SK-N-SH treated with all-trans-retinoic acid at 6 μM for 48 hours (cell line): ENCODE results near the gene CBX5.

Experiments
- ARNTL ChIP-seq: fragments of 450-650 bp; formaldehyde crosslinking; IDR thresholded peaks from 2 replicates; pipeline ENCODE4 v1.5.0; 2020; ENCODE audit warnings: low read depth, mild to moderate bottlenecking, moderate library complexity, borderline replicate concordance
- BACH2 ChIP-seq: fragments of 250-450 bp; sonication (Bioruptor Pico); IDR thresholded peaks from 2 replicates; pipeline ENCODE4 v1.9.0; 2021; ENCODE audit warnings: mild to moderate bottlenecking, borderline replicate concordance
- CREB5 ChIP-seq: fragments of 250-450 bp; sonication (Bioruptor Pico); IDR thresholded peaks from 2 replicates; pipeline ENCODE4 v1.5.1; 2020; ENCODE audit warnings: low read depth, mild to moderate bottlenecking, moderate library complexity
- CSRNP3 ChIP-seq: fragments of 250-450 bp; sonication (Bioruptor Pico); IDR thresholded peaks from 2 replicates; pipeline ENCODE4 v1.5.1; 2021; ENCODE audit warnings: mild to moderate bottlenecking, moderate library complexity
- GLIS3 ChIP-seq: fragments of 250-450 bp; sonication (Bioruptor Pico); IDR thresholded peaks from 2 replicates; pipeline ENCODE4 v1.5.0; 2020; ENCODE audit warnings: mild to moderate bottlenecking, moderate library complexity
- ISL1 ChIP-seq: fragments of 250-450 bp; sonication (Bioruptor Pico); IDR thresholded peaks from 2 replicates; pipeline ENCODE4 v2.1.2; 2022; ENCODE audit warnings: mild to moderate bottlenecking, moderate library complexity
- PATZ1 ChIP-seq: fragments of 250-450 bp; sonication (Bioruptor Pico); IDR thresholded peaks from 2 replicates; pipeline ENCODE4 v1.8.0; 2020; ENCODE audit warnings: mild to moderate bottlenecking, moderate library complexity, borderline replicate concordance
- RARB ChIP-seq: fragments of 250-450 bp; sonication (Bioruptor Pico); IDR thresholded peaks from 2 replicates; pipeline ENCODE4 v1.8.0; 2021; ENCODE audit warnings: mild to moderate bottlenecking, moderate library complexity
- SNAI2 ChIP-seq: fragments of 250-450 bp; sonication (Bioruptor Pico); IDR thresholded peaks from 2 replicates; pipeline ENCODE4 v1.5.0; 2020; ENCODE audit warnings: mild to moderate bottlenecking, moderate library complexity
- ZC3H10 ChIP-seq: fragments of 250-450 bp; sonication (Bioruptor Pico); IDR thresholded peaks from 2 replicates; pipeline ENCODE4 v1.5.1; 2021; ENCODE audit warnings: mild to moderate bottlenecking, moderate library complexity
- ZFP3 ChIP-seq: fragments of 250-450 bp; sonication (Bioruptor Pico); IDR thresholded peaks from 2 replicates; pipeline ENCODE4 v1.5.0; 2020; ENCODE audit warnings: mild to moderate bottlenecking, moderate library complexity
- ZFP30 ChIP-seq: fragments of 450-650 bp; formaldehyde crosslinking; IDR thresholded peaks from 2 replicates; pipeline ENCODE4 v1.5.0; 2022; ENCODE audit warnings: mild to moderate bottlenecking, moderate library complexity
- ZNF8 ChIP-seq: fragments of 450-650 bp; formaldehyde crosslinking; IDR thresholded peaks from 2 replicates; pipeline ENCODE4 v1.5.0; 2020; ENCODE audit warnings: mild to moderate bottlenecking, moderate library complexity

- no peak for TF ChIP-seq CREB5 (CRISPR knock-in tag)
- no peak for TF ChIP-seq CSRNP3 (CRISPR knock-in tag)
- TF ChIP-seq ZFP3 (CRISPR knock-in tag), result no peak
- TF ChIP-seq RARB (CRISPR knock-in tag), result no peak
- TF ChIP-seq PATZ1 (CRISPR knock-in tag), result no peak
- no peak for TF ChIP-seq ARNTL (CRISPR knock-in tag)
- TF ChIP-seq ZNF8 (CRISPR knock-in tag), result no peak
- TF ChIP-seq ISL1 (CRISPR knock-in tag), result no peak
- TF ChIP-seq SNAI2 (CRISPR knock-in tag), result no peak
- TF ChIP-seq ZC3H10 (CRISPR knock-in tag), result no peak
- no peak for TF ChIP-seq GLIS3 (CRISPR knock-in tag)
- TF ChIP-seq BACH2 (CRISPR knock-in tag), result no peak
- TF ChIP-seq ZFP30, result no peak
Measured at GRCh38 chr12:54272214-54272613, 7.7 kb downstream of the CBX5 start.
